GM12878 (cell line): ENCODE results near the gene DNAH8.

Source experiments
- CBFB ChIP-seq: IDR thresholded peaks from 2 replicates; pipeline ENCODE4 v1.6.1; 2016; ENCODE audit warnings: antibody characterized with exemption, low read depth
- CEBPB ChIP-seq, 2 experiments: fragments of 150-350 bp in 1 of 2; IDR thresholded peaks; 2 replicates each; pipeline ENCODE4 v1.6.1; 2012 to 2014; ENCODE audit warnings: low read depth in 2 of 2, low read length in 2 of 2, borderline replicate concordance in 1 of 2, inconsistent platforms in 1 of 2
- CREB1 ChIP-seq: IDR thresholded peaks from 2 replicates; pipeline ENCODE4 v1.6.1; 2012; ENCODE audit warnings: low read depth, mild to moderate bottlenecking, inconsistent platforms
- CTCF ChIP-seq, 3 experiments: IDR thresholded peaks in 2 of 3; conservative IDR thresholded peaks in 1 of 3; 2 replicates each; pipeline ENCODE4 v1.5.1; 2011; ENCODE audit warnings: low read depth in 3 of 3, low read length in 3 of 3, mild to moderate bottlenecking in 3 of 3, control low read depth in 2 of 3, moderate library complexity in 2 of 3, inconsistent platforms in 1 of 3, mixed read lengths in 1 of 3; ENCODE audit not compliant: control insufficient read depth in 2 of 3, insufficient read depth in 1 of 3; ENCODE audit errors: extremely low read depth in 1 of 3
- POLR2A ChIP-seq: IDR thresholded peaks from 2 replicates; pipeline ENCODE4 v1.6.1; 2011; ENCODE audit warnings: low read depth, mild to moderate bottlenecking, low read length
- SIX5 ChIP-seq: IDR thresholded peaks from 2 replicates; pipeline ENCODE4 v1.6.1; 2011; ENCODE audit warnings: mild to moderate bottlenecking, low read depth, low read length, moderate library complexity; ENCODE audit not compliant: severe bottlenecking
- SMAD1 ChIP-seq: fragments of 450-650 bp; IDR thresholded peaks from 2 replicates; pipeline ENCODE4 v1.6.1; 2018; ENCODE audit warnings: mild to moderate bottlenecking, low read depth; ENCODE audit not compliant: partially characterized antibody
- TAF1 ChIP-seq: IDR thresholded peaks from 2 replicates; pipeline ENCODE4 v1.6.1; 2011; ENCODE audit warnings: mild to moderate bottlenecking, low read depth, low read length, borderline replicate concordance
- TCF3 ChIP-seq: IDR thresholded peaks from 2 replicates; pipeline ENCODE4 v1.6.1; 2012; ENCODE audit warnings: low read depth, mild to moderate bottlenecking, low read length, borderline replicate concordance; ENCODE audit not compliant: insufficient read depth
- ZBTB11 ChIP-seq: fragments of 450-650 bp; formaldehyde crosslinking; IDR thresholded peaks from 2 replicates; pipeline ENCODE4 v1.5.0; 2022; ENCODE audit warnings: mild to moderate bottlenecking, missing genetic modification characterization
- ZBTB33 ChIP-seq: fragments of 450-650 bp; IDR thresholded peaks from 2 replicates; pipeline ENCODE4 v1.6.1; 2017; ENCODE audit warnings: mild to moderate bottlenecking
- ZNF217 ChIP-seq: fragments of 450-650 bp; IDR thresholded peaks from 2 replicates; pipeline ENCODE4 v1.6.1; 2017; ENCODE audit warnings: antibody characterized with exemption, mild to moderate bottlenecking

GRCh38 chr6:38789256-38789655 lies 74.1 kb downstream of the DNAH8 start:
- TF ChIP-seq CTCF (IDR thresholded peaks at IDR 0.05 in 2 of 3, conservative IDR thresholded peaks at IDR 0.05 in 1 of 3; ENCODE audit: control insufficient read depth in 2 of 3, extremely low read depth in 1 of 3, insufficient read depth in 1 of 3, low read depth in 3 of 3, low read length in 3 of 3): no peak
- TF ChIP-seq CEBPB (IDR thresholded peaks at IDR 0.05; ENCODE audit: borderline replicate concordance in 1 of 2, low read depth in 2 of 2, low read length in 2 of 2): no peak
- TF ChIP-seq TCF3: no peak
- TF ChIP-seq ZBTB11: no peak
- TF ChIP-seq CBFB: no peak
- no peak for TF ChIP-seq ZNF217
- TF ChIP-seq POLR2A: no peak
- no peak for TF ChIP-seq TAF1
- TF ChIP-seq ZBTB33: no peak
- no peak for TF ChIP-seq CREB1
- TF ChIP-seq SIX5: no peak
- TF ChIP-seq SMAD1: no peak
